K562 (cell line): ENCODE data around the gene NUFIP2. TPM values are rescaled to one million over a fixed set of nuclear protein-coding genes. Genes with fewer than 3 reads are reported as not detected.

Source experiments
- EP400 ChIP-seq: fragments of 450-650 bp; IDR thresholded peaks from 2 replicates; pipeline ENCODE4 v1.6.1; 2017; ENCODE audit warnings: antibody characterized with exemption, mild to moderate bottlenecking, moderate library complexity
- HINFP ChIP-seq: fragments of 450-650 bp; conservative IDR thresholded peaks from 2 replicates; pipeline ENCODE4 v1.6.1; 2016; ENCODE audit warnings: missing genetic modification characterization, low read depth, mild to moderate bottlenecking, control low read depth, missing compliant biosample characterization
- L3MBTL2 ChIP-seq: fragments of 450-650 bp; IDR thresholded peaks from 2 replicates; pipeline ENCODE4 v1.6.1; 2016; ENCODE audit warnings: mild to moderate bottlenecking, moderate library complexity
- MNT ChIP-seq, 2 experiments: fragments of 450-650 bp; conservative IDR thresholded peaks; 2 replicates each; pipeline ENCODE4 v1.6.1; 2017; ENCODE audit warnings: mild to moderate bottlenecking in 2 of 2, moderate library complexity in 2 of 2
- NELFE ChIP-seq: IDR thresholded peaks from 2 replicates; pipeline ENCODE4 v1.6.1; 2011; ENCODE audit warnings: mild to moderate bottlenecking; ENCODE audit not compliant: insufficient read depth, insufficient read length
- PTBP1 ChIP-seq: fragments of 200-400 bp; formaldehyde crosslinking; IDR thresholded peaks from 2 replicates; pipeline ENCODE4 v1.6.1; 2017; ENCODE audit warnings: low read depth, low read length
- SETDB1 ChIP-seq: IDR thresholded peaks from one replicate; pipeline ENCODE4 v1.6.1; 2012; ENCODE audit warnings: low read length, control low read depth, inconsistent platforms
- SRSF3 ChIP-seq: fragments of 200-400 bp; formaldehyde crosslinking; IDR thresholded peaks from 2 replicates; pipeline ENCODE4 v1.6.1; 2016; ENCODE audit warnings: mild to moderate bottlenecking, low read length, moderate library complexity; ENCODE audit not compliant: insufficient read depth
- ZNF143 ChIP-seq: sonication (generic); formaldehyde crosslinking; IDR thresholded peaks from 2 replicates; pipeline ENCODE4 v1.9.0; 2022; ENCODE audit warnings: mild to moderate bottlenecking, missing genetic modification reagents
- ZNF518B ChIP-seq: fragments of 250-450 bp; sonication (Bioruptor Pico); IDR thresholded peaks from 2 replicates; pipeline ENCODE4 v1.5.0; 2021; ENCODE audit warnings: mild to moderate bottlenecking, moderate library complexity
- ZNF589 ChIP-seq: fragments of 200-800 bp; sonication (Bioruptor generic); IDR thresholded peaks from 2 replicates; pipeline ENCODE4 v1.6.1; 2016; ENCODE audit warnings: low read depth, missing genetic modification characterization, missing compliant biosample characterization
- polyA plus RNA-seq, 8 experiments: library from polyadenylated mRNA; depleted of rRNA in 4 of 8; stranded (reverse) in 5 of 8; unstranded in 3 of 8; fragments of >200 nt; fragmentation: Nextera tagmentation in 2 of 8; fragmentation: Illumina TruSeq in 1 of 8; extraction: Ambion mirVana in 2 of 8; extraction: Trizol in 1 of 8; gene quantifications; 2 replicates each; pipeline versions ENCODE4 v1.2.1 to v1.2.3, GENCODE V29; 2011 to 2014; ENCODE audit warnings: inconsistent platforms in 1 of 8, missing spikeins in 1 of 8
- total RNA-seq, 7 experiments: library from RNA; depleted of rRNA in 6 of 7; stranded (reverse); fragments of >200 nt in 6 of 7; fragmentation: Illumina TruSeq in 2 of 7; extraction: Trizol in 2 of 7; gene quantifications; 2 replicates each; pipeline versions ENCODE4 v1.2.1 to v1.2.3, GENCODE V29; 2011 to 2021; ENCODE audit warnings: low replicate concordance in 1 of 7
- TF ChIP-seq, protein P1 (sequence below): fragments of 250-450 bp; sonication (Bioruptor Pico); IDR thresholded peaks from 2 replicates; pipeline ENCODE4 v1.4.0; 2020

The NUFIP2 gene
- total and polyA plus RNA-seq, 9 of the 15 experiments (the other 6 are each of a cell fraction or from before 2014, with no cell fraction given) = 4.9 to 40.7 (median 18.5) TPM

- TF ChIP-seq HINFP (tag) (no peak), ZNF143 (CRISPR knock-in tag) (no peak), MNT (conservative IDR thresholded peaks at IDR 0.05) (no peak), PTBP1 (no peak), EP400 (peak; percentile 40; the same call in 1 of the 2 replicates), NELFE (no peak), L3MBTL2 (peak; percentile 93), ZNF589 (CRISPR knock-in tag) (peak; percentile 80), SETDB1 (no peak), ZNF518B (CRISPR knock-in tag) (no peak), SRSF3 (no peak)
- TF ChIP-seq, protein P1, sequence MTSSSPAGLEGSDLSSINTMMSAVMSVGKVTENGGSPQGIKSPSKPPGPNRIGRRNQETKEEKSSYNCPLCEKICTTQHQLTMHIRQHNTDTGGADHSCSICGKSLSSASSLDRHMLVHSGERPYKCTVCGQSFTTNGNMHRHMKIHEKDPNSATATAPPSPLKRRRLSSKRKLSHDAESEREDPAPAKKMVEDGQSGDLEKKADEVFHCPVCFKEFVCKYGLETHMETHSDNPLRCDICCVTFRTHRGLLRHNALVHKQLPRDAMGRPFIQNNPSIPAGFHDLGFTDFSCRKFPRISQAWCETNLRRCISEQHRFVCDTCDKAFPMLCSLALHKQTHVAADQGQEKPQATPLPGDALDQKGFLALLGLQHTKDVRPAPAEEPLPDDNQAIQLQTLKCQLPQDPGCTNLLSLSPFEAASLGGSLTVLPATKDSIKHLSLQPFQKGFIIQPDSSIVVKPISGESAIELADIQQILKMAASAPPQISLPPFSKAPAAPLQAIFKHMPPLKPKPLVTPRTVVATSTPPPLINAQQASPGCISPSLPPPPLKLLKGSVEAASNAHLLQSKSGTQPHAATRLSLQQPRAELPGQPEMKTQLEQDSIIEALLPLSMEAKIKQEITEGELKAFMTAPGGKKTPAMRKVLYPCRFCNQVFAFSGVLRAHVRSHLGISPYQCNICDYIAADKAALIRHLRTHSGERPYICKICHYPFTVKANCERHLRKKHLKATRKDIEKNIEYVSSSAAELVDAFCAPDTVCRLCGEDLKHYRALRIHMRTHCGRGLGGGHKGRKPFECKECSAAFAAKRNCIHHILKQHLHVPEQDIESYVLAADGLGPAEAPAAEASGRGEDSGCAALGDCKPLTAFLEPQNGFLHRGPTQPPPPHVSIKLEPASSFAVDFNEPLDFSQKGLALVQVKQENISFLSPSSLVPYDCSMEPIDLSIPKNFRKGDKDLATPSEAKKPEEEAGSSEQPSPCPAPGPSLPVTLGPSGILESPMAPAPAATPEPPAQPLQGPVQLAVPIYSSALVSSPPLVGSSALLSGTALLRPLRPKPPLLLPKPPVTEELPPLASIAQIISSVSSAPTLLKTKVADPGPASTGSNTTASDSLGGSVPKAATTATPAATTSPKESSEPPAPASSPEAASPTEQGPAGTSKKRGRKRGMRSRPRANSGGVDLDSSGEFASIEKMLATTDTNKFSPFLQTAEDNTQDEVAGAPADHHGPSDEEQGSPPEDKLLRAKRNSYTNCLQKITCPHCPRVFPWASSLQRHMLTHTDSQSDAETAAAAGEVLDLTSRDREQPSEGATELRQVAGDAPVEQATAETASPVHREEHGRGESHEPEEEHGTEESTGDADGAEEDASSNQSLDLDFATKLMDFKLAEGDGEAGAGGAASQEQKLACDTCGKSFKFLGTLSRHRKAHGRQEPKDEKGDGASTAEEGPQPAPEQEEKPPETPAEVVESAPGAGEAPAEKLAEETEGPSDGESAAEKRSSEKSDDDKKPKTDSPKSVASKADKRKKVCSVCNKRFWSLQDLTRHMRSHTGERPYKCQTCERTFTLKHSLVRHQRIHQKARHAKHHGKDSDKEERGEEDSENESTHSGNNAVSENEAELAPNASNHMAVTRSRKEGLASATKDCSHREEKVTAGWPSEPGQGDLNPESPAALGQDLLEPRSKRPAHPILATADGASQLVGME (CRISPR knock-in tag) = no peak
These were observed 56.3 kb downstream of the NUFIP2 start (continued) for GRCh38 chr17:29237476-29238132.
